Activated CD4-positive, alpha-beta T cell treated with anti-CD3 and anti-CD28 coated beads, Interleukin-2, amount 10 ng/mL, durations not matched to agents 7 days and 5 days (primary cell): Measurements from ENCODE around the gene PPFIA4. TPM values are rescaled to one million over a fixed set of nuclear protein-coding genes. Genes with fewer than 3 reads are reported as not detected.

Source experiments
- CTCF ChIA-PET: fragments of 350-600 bp; sonication (Branson Sonifier 250); formaldehyde crosslinking; loops from one replicate; lab custom pipeline; 2021; ENCODE audit warnings: antibody characterized with exemption; lab: Charles Lee
- POLR2A ChIA-PET: fragments of 350-600 bp; sonication (Branson Sonifier 250); formaldehyde crosslinking; loops from one replicate; lab custom pipeline; 2021; ENCODE audit warnings: antibody characterized with exemption; lab: Charles Lee
- DNase-seq: peaks from one replicate; pipeline ENCODE4 v3.0.0-alpha.2; 2020
- H3K27ac Mint-ChIP-seq: one replicate; pipeline ENCODE4 v1.8.0; 2021; ENCODE audit warnings: mild to moderate bottlenecking, moderate library complexity, mixed read lengths
- H3K27me3 Mint-ChIP-seq: one replicate; pipeline ENCODE4 v1.8.0; 2021; ENCODE audit warnings: mixed read lengths
- H3K36me3 Mint-ChIP-seq: one replicate; pipeline ENCODE4 v1.8.0; 2021; ENCODE audit warnings: low read depth, mixed read lengths
- H3K4me1 Mint-ChIP-seq: one replicate; pipeline ENCODE4 v1.8.0; 2021; ENCODE audit warnings: mixed read lengths
- H3K4me3 Mint-ChIP-seq: one replicate; pipeline ENCODE4 v1.8.0; 2021; ENCODE audit warnings: mild to moderate bottlenecking, moderate library complexity, mixed read lengths
- H3K9me3 Mint-ChIP-seq: one replicate; pipeline ENCODE4 v1.8.0; 2021; ENCODE audit warnings: mixed read lengths
- total RNA-seq, 2 experiments: library from RNA; stranded (reverse); gene quantifications; one replicate each; pipeline ENCODE4 v1.2.3, GENCODE V29; 2021

The PPFIA4 gene
- total RNA-seq, 2 experiments from 2014 or later: 13.7 to 16.1 TPM

DNA sequence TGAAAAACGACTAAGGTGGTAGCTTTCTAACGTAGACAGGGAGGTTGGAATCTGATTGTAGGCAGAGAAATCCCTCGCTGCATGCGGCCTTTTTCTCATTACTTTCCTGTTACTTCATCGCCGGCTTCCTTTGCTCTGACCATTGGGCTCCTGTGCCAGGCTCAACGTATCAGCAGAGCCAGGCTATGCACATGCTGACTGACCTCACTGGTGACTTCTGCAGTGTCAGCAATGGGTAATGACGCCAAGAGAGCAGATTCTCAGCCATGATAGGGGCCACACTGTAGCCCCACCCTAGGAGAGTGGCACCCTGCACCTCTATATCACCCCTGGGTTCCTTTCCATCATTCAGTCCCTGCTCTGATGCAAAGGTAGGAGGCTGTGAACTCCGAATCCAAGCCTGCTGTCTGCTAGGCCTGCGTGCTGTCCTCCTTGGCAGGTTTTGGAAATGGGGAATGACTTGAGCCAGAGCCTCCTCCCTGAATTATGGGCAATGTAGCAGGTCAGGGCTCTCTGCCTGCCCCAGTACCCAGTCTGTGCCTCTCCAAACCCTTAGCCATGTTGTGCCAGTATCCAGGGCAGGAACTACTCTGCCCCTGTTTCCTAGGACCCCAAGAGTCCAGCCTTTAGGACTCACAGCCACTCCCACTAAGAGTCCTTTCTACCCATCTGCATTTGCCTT lies 11.4 kb downstream of the PPFIA4 start:
- Mint-ChIP-seq H3K9me3 (no peaks in the 10 kb centered on the region), H3K4me3 (no peak overlapping the region), H3K27me3 (no peaks in the 10 kb centered on the region), H3K36me3 (no peaks in the 10 kb centered on the region), H3K4me1 (peaks cover 1% of the 10 kb centered on the region), H3K27ac (no peak overlapping the region)
- ChIA-PET CTCF (interaction anchor here (1.2 to 3.0 kb wide), 2 partner anchors 10 to 16 kb away, joined by 3 to 25 read pairs; partner anchors contain the start of gene PPFIA4), POLR2A (no interaction called here)
- no peak for DNase-seq

DNA sequence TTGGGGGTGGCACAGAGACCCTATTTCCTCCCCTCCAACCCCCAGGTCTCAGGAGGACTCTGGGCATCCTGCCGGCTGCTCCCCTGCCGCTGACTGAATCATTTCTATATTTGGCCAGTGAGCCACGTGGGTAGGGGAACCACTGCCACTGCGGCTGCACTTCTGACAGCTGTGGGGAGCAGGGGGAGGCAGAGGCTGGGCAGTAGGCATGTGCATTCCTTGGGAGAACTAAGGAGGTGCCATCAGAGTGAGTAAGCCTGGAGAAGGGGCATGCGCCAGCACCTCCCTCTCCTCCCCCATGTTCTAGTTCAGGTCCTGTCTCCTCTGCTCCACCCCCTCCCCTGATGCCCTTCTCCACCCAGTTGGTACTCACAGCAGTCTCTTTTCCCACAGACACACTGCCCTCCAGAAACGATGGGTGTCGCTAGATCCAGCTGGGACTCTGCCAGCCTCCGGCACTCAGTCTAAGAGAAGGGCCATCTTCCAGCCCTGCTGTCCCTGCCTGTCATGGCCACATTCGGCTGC lies 12.0 kb downstream of the PPFIA4 start:
- no peaks in the 10 kb centered on the region for H3K36me3 Mint-ChIP-seq
- H3K27me3 Mint-ChIP-seq: no peaks in the 10 kb centered on the region
- H3K9me3 Mint-ChIP-seq: no peaks in the 10 kb centered on the region
- peaks cover 1% of the 10 kb centered on the region for H3K4me1 Mint-ChIP-seq
- H3K4me3 Mint-ChIP-seq: no peak overlapping the region
- POLR2A ChIA-PET: no interaction called here
- CTCF ChIA-PET: interaction anchor here (0.8 to 3.2 kb wide), 7 partner anchors 8 to 178 kb away, joined by 4 to 32 read pairs (median 16); partner anchors contain the start of gene PPFIA4
- no peak overlapping the region for H3K27ac Mint-ChIP-seq
- DNase-seq: no peak

DNA sequence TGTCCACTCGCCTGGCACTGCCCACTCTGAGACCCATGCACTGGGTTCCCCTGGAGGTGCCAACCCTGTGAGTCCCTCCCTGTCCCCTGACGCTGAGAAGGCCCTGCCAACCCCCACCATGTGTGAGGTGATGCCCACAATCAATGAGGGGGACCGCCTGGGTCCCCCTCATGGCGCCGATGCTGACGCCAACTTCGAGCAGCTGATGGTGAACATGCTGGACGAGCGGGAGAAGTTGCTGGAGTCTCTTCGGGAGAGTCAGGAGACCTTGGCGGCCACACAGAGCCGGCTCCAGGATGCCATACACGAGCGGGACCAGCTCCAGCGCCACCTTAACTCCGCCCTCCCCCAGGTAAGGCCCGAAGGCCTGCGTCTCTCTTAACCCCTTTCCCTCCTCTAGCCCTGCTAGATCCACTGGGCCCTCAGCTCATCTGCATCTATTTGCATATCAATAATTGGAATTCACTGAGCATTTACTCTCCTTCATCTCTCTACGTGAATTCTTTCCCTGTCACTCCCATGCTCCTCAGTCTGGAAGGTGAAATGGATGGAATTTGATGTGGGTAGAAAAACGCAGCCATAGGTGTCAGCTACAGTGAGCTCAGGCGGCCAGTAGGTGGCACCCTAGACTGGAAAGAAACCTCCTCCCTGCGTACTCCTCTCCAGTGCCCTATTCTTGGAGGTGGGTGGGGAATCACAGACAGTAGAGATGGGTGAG lies 12.8 kb downstream of the PPFIA4 start:
- CTCF ChIA-PET: interaction anchor here (0.8 to 3.2 kb wide), 19 partner anchors 9 to 318 kb away, joined by 3 to 32 read pairs (median 5); partner anchors contain the start of gene PPFIA4
- POLR2A ChIA-PET: no interaction called here
- H3K4me1 Mint-ChIP-seq: peaks cover 1% of the 10 kb centered on the region

DNA sequence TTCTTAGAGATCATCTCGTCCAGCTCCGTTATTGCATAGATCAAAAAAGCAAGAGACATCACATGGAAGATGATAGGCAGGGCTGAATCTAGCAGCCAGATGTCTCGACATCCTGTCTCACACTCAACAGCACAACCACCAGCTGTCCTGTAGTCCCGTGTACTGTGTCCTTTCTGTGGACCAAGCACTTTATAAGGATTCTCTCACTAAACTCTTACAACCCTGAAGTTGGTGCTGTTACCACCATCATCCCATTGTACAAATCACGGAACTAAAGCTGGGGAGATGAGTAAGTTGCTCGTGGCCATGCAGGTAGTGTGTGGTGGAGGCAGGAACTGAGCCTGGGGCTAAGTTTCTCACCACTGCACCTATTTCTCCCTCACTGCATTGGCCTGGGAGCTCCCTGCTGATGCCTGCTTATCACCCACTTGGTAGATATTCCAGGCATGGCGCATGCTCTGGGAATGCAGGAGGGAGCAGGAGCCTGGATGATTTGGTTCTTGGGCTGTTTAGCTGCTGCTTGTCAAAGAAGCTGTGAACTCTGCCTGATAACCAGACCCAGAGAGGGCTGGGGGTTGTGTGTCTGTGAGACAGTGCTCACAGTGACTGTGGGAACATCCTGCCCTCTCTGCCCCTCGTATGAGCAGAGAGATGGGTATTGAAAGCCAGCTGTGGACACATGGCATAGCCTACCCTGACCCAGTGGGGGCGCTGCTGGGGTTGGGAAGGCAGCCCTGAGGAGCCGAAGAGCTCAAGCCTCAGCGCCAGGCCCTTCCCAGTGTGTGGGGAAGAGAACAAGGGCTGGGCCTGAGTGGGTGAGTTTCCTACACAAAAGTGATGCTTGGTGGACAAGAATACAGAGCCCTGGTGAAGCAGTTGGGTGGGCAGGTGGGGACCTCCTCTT lies 13.6 kb downstream of the PPFIA4 start:
- no peaks in the 10 kb centered on the region for H3K27me3 Mint-ChIP-seq
- no peak for DNase-seq
- POLR2A ChIA-PET: no interaction called here
- H3K4me1 Mint-ChIP-seq: peaks cover 1% of the 10 kb centered on the region
- H3K27ac Mint-ChIP-seq: no peak overlapping the region
- no peaks in the 10 kb centered on the region for H3K9me3 Mint-ChIP-seq
- no peaks in the 10 kb centered on the region for H3K36me3 Mint-ChIP-seq
- CTCF ChIA-PET: interaction anchor here (0.7 to 3.2 kb wide), 22 partner anchors 8 to 317 kb away, joined by 3 to 32 read pairs (median 4); partner anchors contain the start of gene PPFIA4
- H3K4me3 Mint-ChIP-seq: no peak overlapping the region

More for the DNA sequence above, 12.8 kb downstream of the PPFIA4 start:
- H3K9me3 Mint-ChIP-seq: no peaks in the 10 kb centered on the region
- H3K36me3 Mint-ChIP-seq: no peaks in the 10 kb centered on the region
- H3K4me3 Mint-ChIP-seq: no peak overlapping the region
- H3K27me3 Mint-ChIP-seq: no peaks in the 10 kb centered on the region
- DNase-seq: peak; percentile 66
- H3K27ac Mint-ChIP-seq: no peak overlapping the region

DNA sequence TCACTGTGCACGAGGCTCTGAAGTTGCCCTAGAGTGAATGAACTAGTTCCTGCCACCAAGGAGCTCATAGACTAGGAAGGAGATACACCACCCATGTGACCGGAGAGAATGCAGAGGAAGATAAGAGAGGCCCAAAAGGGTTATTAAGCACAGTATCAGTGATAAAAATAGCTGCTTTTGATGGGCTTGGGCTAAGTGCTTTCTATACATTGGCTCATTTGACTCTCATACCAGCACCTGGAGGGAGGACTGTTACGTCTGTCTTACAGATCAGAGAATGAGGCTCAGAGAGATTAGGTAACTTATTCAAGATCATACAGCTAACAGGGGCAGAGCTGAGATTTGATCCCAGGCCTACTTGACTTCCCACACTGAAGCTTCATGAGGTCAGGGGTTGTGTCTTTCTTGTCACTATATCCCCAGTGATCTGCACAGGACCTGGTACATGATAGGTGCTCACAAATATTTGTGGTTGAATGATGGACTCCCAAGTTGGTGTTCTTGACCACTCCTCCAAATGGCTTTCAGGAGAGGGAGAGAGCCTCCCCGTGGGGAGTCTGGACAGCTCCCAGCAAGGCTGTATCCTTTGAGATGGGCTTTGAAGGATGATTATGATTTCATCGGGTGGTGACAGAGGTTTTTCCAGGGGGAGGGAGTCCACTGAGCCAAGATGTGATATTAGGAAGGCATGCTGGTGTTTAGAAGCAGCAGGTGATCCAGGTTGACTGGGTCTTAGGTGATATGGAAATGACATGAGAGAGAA lies 14.4 kb downstream of the PPFIA4 start:
- no peaks in the 10 kb centered on the region for H3K36me3 Mint-ChIP-seq
- no peaks in the 10 kb centered on the region for H3K9me3 Mint-ChIP-seq
- CTCF ChIA-PET: interaction anchor here (0.8 to 3.2 kb wide), 12 partner anchors 8 to 230 kb away, joined by 3 to 32 read pairs (median 6); partner anchors contain the start of gene PPFIA4
- H3K27me3 Mint-ChIP-seq: no peaks in the 10 kb centered on the region
- no peak for DNase-seq
- no peak overlapping the region for H3K27ac Mint-ChIP-seq
- no peak overlapping the region for H3K4me3 Mint-ChIP-seq
- POLR2A ChIA-PET: interaction anchor here (0.7 kb wide), 1 partner anchor 280 kb away, joined by 3 read pairs; no protein-coding TSS in a partner anchor
- peaks cover 1% of the 10 kb centered on the region for H3K4me1 Mint-ChIP-seq

GRCh38 chr1:203041351-203041932 lies 15.2 kb downstream of the PPFIA4 start:
- H3K4me3 Mint-ChIP-seq: no peak overlapping the region
- H3K4me1 Mint-ChIP-seq: peaks cover 1% of the 10 kb centered on the region
- POLR2A ChIA-PET: interaction anchor here (0.7 kb wide), 1 partner anchor 279 kb away, joined by 3 read pairs; no protein-coding TSS in a partner anchor
- DNase-seq: no peak
- no peaks in the 10 kb centered on the region for H3K27me3 Mint-ChIP-seq
- no peaks in the 10 kb centered on the region for H3K9me3 Mint-ChIP-seq
- H3K27ac Mint-ChIP-seq: no peak overlapping the region
- CTCF ChIA-PET: interaction anchor here (1.0 to 3.2 kb wide), 4 partner anchors 13 to 226 kb away, joined by 3 to 32 read pairs (median 6); no protein-coding TSS in a partner anchor
- no peaks in the 10 kb centered on the region for H3K36me3 Mint-ChIP-seq

- DNase-seq: no peak
- Mint-ChIP-seq H3K4me3 (no peak overlapping the region), H3K4me1 (peaks cover 4% of the 10 kb centered on the region), H3K27me3 (no peaks in the 10 kb centered on the region), H3K27ac (no peak overlapping the region), H3K9me3 (no peaks in the 10 kb centered on the region), H3K36me3 (no peaks in the 10 kb centered on the region)
- ChIA-PET POLR2A (no interaction called here), CTCF (interaction anchor here (1.3 kb wide), 1 partner anchor 172 kb away, joined by 5 read pairs; no protein-coding TSS in a partner anchor)
These were observed 17.7 kb downstream of the PPFIA4 start for GRCh38 chr1:203043830-203044545.

GRCh38 chr1:203044546-203045250 lies 18.4 kb downstream of the PPFIA4 start:
- Mint-ChIP-seq H3K4me3 (no peak overlapping the region), H3K4me1 (peaks cover 2% of the 10 kb centered on the region), H3K9me3 (no peaks in the 10 kb centered on the region), H3K27ac (no peak overlapping the region), H3K27me3 (no peaks in the 10 kb centered on the region), H3K36me3 (no peaks in the 10 kb centered on the region)
- CTCF ChIA-PET: interaction anchor here (0.8 kb wide), 1 partner anchor 39 kb away, joined by 3 read pairs; no protein-coding TSS in a partner anchor
- no peak for DNase-seq
- POLR2A ChIA-PET: no interaction called here

DNA sequence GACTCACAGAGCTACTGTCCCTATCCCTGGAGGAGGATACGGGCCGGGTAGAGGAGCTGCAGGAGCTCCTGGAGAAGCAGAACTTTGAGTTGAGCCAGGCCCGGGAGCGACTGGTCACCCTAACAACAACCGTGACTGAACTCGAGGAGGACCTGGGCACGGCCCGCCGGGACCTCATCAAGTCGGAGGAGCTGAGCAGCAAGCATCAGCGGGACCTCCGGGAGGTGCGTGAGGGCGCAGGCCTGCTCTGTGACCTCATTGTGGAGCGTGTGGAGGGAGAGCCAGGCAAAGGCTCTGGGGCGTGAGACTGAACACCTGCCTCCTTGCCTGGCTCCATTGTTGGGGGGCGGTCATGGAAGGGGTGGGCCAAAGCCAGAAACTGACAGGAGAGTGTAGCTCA lies 19.0 kb downstream of the PPFIA4 start:
- no peak overlapping the region for H3K27ac Mint-ChIP-seq
- POLR2A ChIA-PET: no interaction called here
- CTCF ChIA-PET: interaction anchor here (0.8 to 1.7 kb wide), 2 partner anchors 9 to 39 kb away, joined by 3 to 5 read pairs; no protein-coding TSS in a partner anchor

DNA sequence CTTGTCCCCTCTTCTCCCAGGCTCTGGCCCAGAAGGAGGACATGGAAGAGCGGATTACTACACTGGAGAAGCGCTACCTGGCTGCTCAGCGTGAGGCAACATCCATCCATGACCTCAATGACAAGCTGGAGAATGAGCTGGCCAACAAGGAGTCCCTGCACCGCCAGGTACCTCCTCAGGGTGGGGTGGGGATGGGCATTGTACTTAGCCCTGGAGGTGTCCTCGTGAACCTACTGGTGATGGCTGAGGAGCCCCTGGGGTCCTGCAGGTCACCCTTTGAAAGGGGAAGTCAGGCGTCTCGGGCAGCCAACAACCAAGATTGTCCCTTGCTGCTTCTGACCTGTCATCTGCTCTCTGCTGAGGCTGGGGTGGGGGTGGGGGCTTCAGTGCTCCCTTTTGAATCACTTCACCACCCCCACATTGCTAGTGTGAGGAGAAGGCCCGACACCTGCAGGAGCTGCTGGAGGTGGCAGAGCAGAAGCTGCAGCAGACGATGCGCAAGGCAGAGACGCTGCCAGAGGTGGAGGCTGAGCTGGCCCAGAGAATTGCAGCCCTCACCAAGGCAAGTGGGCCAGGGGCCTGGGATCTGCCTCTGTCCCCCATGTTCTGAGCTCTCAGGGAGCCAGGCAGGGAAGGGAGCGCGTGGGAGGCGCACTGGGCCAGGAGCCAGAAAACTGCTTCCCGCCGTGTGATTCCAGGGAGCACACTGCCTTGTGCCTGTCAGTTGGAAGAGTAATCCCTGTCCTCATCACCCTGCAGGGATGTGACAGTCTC lies 19.7 kb downstream of the PPFIA4 start:
- POLR2A ChIA-PET: no interaction called here
- H3K4me3 Mint-ChIP-seq: no peak overlapping the region
- H3K4me1 Mint-ChIP-seq: peaks cover 2% of the 10 kb centered on the region
- H3K27ac Mint-ChIP-seq: no peak overlapping the region
- CTCF ChIA-PET: interaction anchor here (0.8 to 1.7 kb wide), 3 partner anchors 10 to 126 kb away, joined by 3 to 5 read pairs (median 3); no protein-coding TSS in a partner anchor
- no peak for DNase-seq
- no peaks in the 10 kb centered on the region for H3K27me3 Mint-ChIP-seq
- no peaks in the 10 kb centered on the region for H3K36me3 Mint-ChIP-seq
- H3K9me3 Mint-ChIP-seq: no peaks in the 10 kb centered on the region

More for the DNA sequence above, 19.0 kb downstream of the PPFIA4 start:
- H3K4me1 Mint-ChIP-seq: peaks cover 2% of the 10 kb centered on the region
- DNase-seq: no peak
- H3K9me3 Mint-ChIP-seq: no peaks in the 10 kb centered on the region
- H3K27me3 Mint-ChIP-seq: no peaks in the 10 kb centered on the region
- no peaks in the 10 kb centered on the region for H3K36me3 Mint-ChIP-seq
- H3K4me3 Mint-ChIP-seq: no peak overlapping the region
